Measurements from ENCODE around the gene GTPBP3.
"Not testable (repeated sequence)": the region's sequence is repeated elsewhere in the genome, so short reads cannot be mapped to it uniquely, and the experiment has no call there.

The GTPBP3 gene

GRCh38 chr19:17347361-17347760 is 10.0 kb downstream of the GTPBP3 start:
- DNase-seq: no peak

DNA sequence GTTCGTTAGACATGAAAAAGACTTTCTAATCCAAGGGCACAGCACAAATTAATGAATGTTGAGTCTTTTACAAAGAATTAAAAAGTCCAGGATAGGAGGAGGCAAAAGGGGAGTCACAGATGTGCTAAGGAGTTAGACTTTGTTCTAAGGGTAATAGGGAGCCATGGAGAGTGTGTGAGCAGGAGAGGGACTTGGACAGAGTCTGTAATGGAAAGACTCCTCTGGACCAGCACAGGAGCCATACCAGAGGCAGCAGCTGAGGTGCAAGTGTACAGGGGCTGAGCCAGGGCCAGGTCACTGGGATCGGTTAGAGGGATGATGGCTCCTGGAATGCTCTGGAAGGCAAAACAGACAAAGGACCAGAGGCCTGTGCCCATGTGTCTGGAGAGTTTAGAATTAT is 10.5 kb downstream of the GTPBP3 start:
- no peak for DNase-seq

DNA sequence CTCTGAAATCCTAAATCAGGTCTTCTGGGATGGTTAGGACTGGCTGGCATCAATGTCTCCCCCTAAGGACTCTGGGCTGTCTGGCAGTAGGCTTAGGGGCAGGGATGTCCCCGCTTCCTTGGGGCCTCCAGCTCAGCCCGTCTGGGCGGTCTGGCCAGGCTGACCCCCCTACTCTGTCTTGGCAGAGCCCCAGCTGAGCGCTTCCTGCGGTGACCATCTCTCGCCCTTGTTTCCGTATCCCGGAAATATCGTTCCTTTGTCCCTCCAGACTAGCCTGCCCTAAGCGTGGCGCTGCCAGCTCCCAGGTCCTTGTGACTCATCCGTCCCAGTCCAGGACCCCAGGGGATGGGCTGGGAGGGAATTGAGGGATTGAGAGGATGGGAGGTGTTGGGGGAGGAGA is 11.3 kb downstream of the GTPBP3 start:
- DNase-seq: no peak

DNA sequence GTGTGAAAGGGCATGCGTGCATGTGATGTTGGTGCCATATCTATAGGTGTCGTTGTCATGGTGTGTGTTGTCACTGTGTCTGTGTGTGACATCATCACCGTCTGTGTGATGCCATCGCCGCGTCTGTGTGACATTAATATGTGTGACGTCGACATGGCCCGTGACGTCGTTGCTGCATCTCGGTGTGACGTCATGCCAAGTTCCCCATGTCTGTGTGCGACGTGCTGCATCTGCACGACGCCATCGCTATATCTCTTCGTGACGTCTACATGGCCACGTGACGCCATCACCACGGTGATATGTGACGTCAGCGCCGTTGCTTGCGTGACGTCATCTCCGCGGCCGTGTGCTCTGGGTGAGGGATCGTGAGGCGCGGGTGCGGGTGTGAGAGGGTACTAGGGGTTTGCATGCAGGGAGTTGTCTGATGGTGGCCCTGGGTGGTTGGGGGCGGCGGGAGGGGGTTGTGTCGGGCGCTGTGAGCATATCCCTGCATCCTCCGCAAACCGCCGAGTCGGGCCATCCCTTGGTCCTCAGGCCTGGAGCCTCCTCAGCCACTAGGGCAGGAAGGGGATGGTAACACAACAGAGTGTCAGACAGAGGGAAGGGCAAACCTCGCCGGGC is 14.6 kb downstream of the GTPBP3 start:
- no peak for DNase-seq

GRCh38 chr19:17352608-17353280 is 15.4 kb downstream of the GTPBP3 start:
- no peak for DNase-seq

GRCh38 chr19:17353386-17353785 is 16.0 kb downstream of the GTPBP3 start:
- DNase-seq: no peak

- DNase-seq: no peak
Observed at GRCh38 chr19:17357078-17357666, 19.8 kb downstream of the GTPBP3 start.

GRCh38 chr19:17357724-17358123 is 20.4 kb downstream of the GTPBP3 start:
- DNase-seq: no peak

DNA sequence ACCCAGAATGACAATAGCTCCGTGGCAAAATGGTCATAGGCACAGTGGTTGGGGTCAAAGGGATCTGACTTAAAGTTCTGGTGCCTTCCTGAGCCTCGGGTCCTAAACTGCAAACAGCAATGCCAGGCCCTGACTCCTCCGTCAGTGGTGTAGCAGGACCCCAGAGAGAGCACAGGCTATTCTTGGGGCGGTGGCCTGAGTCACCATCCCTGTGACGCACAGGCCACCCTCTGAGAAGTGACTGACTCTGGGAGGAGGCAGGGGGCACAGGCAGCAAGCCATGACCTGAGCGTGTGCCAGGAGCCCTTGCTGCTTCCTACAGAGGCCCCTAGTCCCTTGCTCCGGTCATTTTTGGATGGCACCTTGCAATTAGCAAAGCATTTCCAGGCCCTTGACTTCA is 21.0 kb downstream of the GTPBP3 start:
- no peak for DNase-seq

DNA sequence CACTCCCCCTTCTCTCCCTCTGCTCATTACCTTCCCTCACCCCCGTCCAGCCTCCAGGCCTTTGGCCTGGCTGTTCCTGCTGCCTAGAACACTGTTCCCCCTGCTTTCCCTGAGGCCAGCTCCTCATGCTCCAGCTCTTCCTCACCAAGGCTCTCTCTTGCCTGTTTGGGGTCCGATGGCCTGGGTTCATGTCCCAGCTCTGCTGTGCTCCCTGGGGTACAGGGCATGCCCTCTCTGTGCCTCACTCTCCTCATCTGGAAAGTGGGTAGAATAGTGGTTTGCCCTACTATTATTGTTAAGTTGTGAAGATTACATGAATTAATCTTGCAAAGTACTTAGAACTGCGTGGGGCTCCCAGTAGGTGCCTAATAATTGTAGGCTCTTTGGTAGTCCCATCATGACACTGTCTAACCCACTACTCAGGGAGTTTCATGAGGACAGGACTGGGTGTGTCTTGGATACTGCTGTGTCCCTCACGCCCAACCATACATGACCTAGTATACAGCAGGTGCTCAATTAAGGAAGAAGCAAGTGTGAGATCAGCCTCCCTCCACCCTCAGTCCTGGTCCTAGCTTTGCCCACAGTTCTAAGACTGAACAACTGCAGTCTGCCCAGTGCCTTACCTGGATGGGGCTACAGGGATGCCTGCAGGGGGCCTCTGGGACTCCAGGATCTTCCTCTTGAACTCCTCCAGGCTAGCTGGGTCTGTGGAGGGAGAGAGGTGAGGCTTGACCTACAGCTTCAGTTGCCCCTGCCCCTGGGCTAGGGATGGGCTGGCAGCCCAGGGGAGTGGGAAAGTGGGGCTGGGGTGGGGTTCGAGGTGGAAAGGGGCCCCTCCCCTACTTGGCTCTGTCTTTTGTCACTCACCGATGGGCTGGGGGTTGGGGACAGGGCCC is 22.8 kb downstream of the GTPBP3 start:
- no peak for DNase-seq

DNA sequence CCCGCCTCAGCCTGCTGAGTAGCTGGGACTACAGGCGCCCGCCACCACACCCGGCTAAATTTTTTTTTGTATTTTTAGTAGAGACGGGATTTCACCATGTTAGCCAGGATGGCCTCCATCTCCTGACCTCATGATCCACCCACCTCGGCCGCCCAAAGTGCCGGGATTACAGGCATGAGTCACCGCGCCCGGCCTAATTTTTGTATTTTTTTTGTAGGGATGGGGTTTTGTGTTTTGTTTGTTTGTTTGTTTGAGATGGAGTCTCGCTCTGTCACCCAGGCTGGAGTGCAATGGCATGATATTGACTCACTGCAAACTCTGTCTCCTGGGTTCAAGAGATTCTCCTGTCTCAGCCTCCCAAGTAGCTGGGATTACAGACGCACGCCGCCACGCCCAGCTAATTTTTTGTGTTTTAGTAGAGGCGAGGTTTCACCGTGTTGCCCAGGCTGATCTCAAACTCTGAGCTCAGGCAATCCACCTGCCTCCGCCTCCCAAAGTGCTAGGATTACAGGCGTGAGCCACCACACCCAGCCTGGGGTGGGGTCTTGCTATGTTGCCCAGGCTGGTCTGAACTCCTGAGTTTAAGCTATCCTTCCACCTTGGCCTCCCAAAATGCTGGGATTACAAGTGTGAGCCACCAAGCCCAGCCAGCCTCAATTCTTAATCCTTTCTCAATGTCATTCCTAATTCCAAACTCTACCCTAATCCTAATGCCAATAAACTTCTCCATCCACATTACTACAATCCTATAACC is 26.7 kb downstream of the GTPBP3 start:
- DNase-seq: not testable (repeated sequence)

- no peak for DNase-seq
Observed at GRCh38 chr19:17365361-17365760, 28.0 kb downstream of the GTPBP3 start.

- DNase-seq: no peak
Observed at GRCh38 chr19:17370026-17370587, 32.8 kb downstream of the GTPBP3 start.

DNA sequence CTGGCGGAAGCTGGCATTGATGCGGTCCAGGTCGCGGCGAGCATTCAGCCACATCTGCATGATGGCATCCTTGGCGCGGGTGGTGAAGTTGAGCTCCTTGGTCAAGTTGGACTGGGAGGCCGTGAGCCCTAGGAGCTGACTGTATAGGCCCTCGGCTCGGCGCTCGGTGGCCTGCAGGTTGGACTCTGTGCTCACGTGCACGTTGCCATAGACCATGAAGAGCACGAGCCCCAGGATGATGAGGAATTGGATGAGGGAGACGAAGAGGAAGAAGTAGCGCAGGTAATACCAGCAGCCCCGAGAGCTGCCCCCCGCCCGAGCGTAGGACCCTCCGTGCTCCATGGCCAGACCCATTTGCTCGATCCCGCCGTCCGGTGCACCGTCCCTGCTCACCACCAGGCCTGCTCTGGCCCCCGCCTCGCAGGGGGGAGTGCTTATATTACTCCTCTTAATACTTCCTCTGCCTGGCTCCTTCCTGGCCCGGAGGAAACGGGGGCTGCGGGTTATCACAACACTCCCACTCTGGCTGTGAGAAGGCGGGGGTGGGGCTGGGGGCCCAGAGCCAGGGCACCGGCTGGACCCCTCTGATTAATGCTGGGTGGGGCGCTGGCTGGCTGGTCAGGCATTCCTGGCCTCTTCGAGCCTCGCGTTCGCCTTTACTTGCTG is 39.7 kb downstream of the GTPBP3 start, which contains the start of gene PLVAP:
TSS of gene PLVAP (minus strand) at position 408 of the 666 bp plus-strand sequence. CDS start at position 354, 54 bp downstream.
- no peak for DNase-seq

DNA sequence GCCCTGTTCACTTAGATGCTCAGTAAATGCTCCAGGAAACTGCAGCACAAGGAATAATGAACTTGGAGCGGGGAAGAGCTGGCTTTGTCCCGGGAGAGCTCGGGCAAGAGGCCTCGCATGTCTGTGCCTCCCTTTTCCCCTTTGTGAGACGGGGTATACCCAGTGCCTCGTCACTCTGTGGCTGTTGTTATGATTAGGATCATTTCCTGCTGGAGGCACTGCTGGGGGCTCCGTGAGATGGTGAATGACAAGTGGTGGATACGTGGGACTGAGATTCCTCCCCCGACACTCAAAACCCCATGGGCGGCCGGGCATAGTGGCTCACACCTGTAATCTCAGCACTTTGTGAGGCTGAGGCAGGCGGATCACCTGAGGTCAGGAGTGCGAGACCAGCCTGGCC is 40.9 kb downstream of the GTPBP3 start:
- DNase-seq: no peak

- no peak for DNase-seq
Observed at GRCh38 chr19:17379221-17379631, 41.9 kb downstream of the GTPBP3 start.

- DNase-seq: no peak
Observed at GRCh38 chr19:17380426-17381138, 43.2 kb downstream of the GTPBP3 start.

GRCh38 chr19:17385878-17386611 is 48.7 kb downstream of the GTPBP3 start:
- DNase-seq: peak; percentile 70

DNA sequence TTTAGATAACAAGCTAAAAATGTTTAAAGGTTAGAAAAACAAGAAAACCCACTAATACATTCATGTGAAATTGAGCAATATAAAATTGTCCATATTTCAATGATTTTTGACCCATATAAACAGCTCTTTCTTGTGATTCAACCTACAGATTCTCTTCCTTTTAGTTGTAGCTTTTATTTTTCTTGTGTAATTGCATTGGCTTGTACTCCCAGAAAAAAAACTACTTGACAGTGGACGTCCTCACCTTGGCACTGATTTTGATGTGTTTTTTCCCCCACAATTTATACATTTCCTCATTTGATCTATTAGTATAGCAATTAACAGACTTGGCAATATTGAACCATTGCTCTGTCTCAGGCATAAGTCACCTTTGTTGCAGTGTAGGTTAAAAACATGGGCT is 51.9 kb downstream of the GTPBP3 start:
- DNase-seq: no peak
